NCI-H2081 treated with DMSO at 0.1 percent for 48 hours (cell line): Measurements from ENCODE around the gene ADPRS.

Experiments
- DNase-seq: peaks from one replicate; lab custom pipeline; 2025; lab: John Stamatoyannopoulos, UW

The ADPRS gene

GRCh38 chr1:36087233-36088123, 1.2 kb upstream of the ADPRS start:
- no peak for DNase-seq

- no peak for DNase-seq
Observed at GRCh38 chr1:36088265-36088576, 471 bp upstream of the ADPRS start.

GRCh38 chr1:36089393-36090121, 865 bp downstream of the ADPRS start:
- no peak for DNase-seq

GRCh38 chr1:36091141-36091540, 2.4 kb downstream of the ADPRS start:
- DNase-seq, result no peak

- DNase-seq, result no peak
Observed at GRCh38 chr1:36091698-36092097, 3.0 kb downstream of the ADPRS start.

- no peak for DNase-seq
Observed at GRCh38 chr1:36092166-36092797, 3.6 kb downstream of the ADPRS start.

- no peak for DNase-seq
Observed at GRCh38 chr1:36092798-36093185, 4.1 kb downstream of the ADPRS start.

- no peak for DNase-seq
Observed at GRCh38 chr1:36093226-36093625, 4.5 kb downstream of the ADPRS start.

- DNase-seq, result no peak
Observed at GRCh38 chr1:36093929-36094328, 5.2 kb downstream of the ADPRS start.

- DNase-seq, result no peak
Observed at GRCh38 chr1:36094621-36095061, 5.9 kb downstream of the ADPRS start.

- no peak for DNase-seq
Observed at GRCh38 chr1:36095760-36096405, 7.2 kb downstream of the ADPRS start.

- no peak for DNase-seq
Observed at GRCh38 chr1:36096500-36097432, 8.1 kb downstream of the ADPRS start.

GRCh38 chr1:36097693-36098585, 9.2 kb downstream of the ADPRS start:
- DNase-seq, result no peak

GRCh38 chr1:36098650-36099365, 10.1 kb downstream of the ADPRS start:
- DNase-seq, result no peak

GRCh38 chr1:36099681-36100341, 11.1 kb downstream of the ADPRS start:
- no peak for DNase-seq

GRCh38 chr1:36100376-36100775, 11.7 kb downstream of the ADPRS start:
- no peak for DNase-seq

GRCh38 chr1:36101546-36101945, 12.9 kb downstream of the ADPRS start:
- no peak for DNase-seq

GRCh38 chr1:36106269-36106668, 17.6 kb downstream of the ADPRS start:
- DNase-seq, result no peak

GRCh38 chr1:36107394-36107793, 18.7 kb downstream of the ADPRS start:
- no peak for DNase-seq
